OCI-LY3 (cell line): ENCODE data around the gene EPHB1.

Source experiments
- H2AFZ ChIP-seq: fragments of 200-600, 300-600 bp; shearing (Covaris generic); 2 replicates; pipeline ENCODE4 v1.6.0; 2014; ENCODE audit warnings: antibody characterized with exemption, low read depth, low read length
- H3K27ac ChIP-seq: fragments of 200-600, 300-600 bp; sonication (generic); 2 replicates; pipeline ENCODE4 v1.5.1; 2014; ENCODE audit warnings: mild to moderate bottlenecking, low read length, moderate library complexity, mixed read lengths
- H3K27me3 ChIP-seq: fragments of 200-600, 300-600 bp; sonication (generic); 2 replicates; pipeline ENCODE4 v1.6.1; 2014; ENCODE audit warnings: low read depth, low read length, mixed read lengths
- H3K36me3 ChIP-seq: fragments of 200-600, 300-600 bp; sonication (generic); replicated peaks from 2 replicates; pipeline ENCODE3; 2014; ENCODE audit warnings: low read depth, low read length, mixed read lengths
- H3K4me1 ChIP-seq: fragments of 300-600, 200-600 bp; sonication (generic); 2 replicates; pipeline ENCODE4 v1.6.1; 2014; ENCODE audit warnings: low read length, mixed read lengths
- H3K4me2 ChIP-seq: fragments of 200-600, 300-600 bp; sonication (generic); 2 replicates; pipeline ENCODE4 v1.6.1; 2014; ENCODE audit warnings: low read length, mixed read lengths
- H3K4me3 ChIP-seq: fragments of 300-600, 200-600 bp; sonication (generic); 2 replicates; pipeline ENCODE4 v1.5.1; 2014; ENCODE audit warnings: antibody characterized with exemption, mild to moderate bottlenecking, low read length, moderate library complexity
- H3K79me2 ChIP-seq: fragments of 300-600, 200-600 bp; shearing (Covaris generic); 2 replicates; pipeline ENCODE4 v1.6.1; 2014; ENCODE audit warnings: mild to moderate bottlenecking, low read length, mixed read lengths
- H3K9ac ChIP-seq: fragments of 300-600, 200-600 bp; shearing (Covaris generic); 2 replicates; pipeline ENCODE4 v1.6.0; 2014; ENCODE audit warnings: mild to moderate bottlenecking, low read length, moderate library complexity
- H3K9me3 ChIP-seq: fragments of 200-600, 300-600 bp; shearing (Covaris generic); 2 replicates; pipeline ENCODE4 v1.6.1; 2014; ENCODE audit warnings: low read length, mixed read lengths; ENCODE audit not compliant: insufficient read depth
- H4K20me1 ChIP-seq: fragments of 200-600, 300-600 bp; sonication (generic); 2 replicates; pipeline ENCODE4 v1.6.1; 2016; ENCODE audit warnings: low read length, mixed read lengths; ENCODE audit not compliant: insufficient read depth
- EZH2phosphoT487 ChIP-seq: fragments of 200-600 bp; shearing (Covaris generic); IDR thresholded peaks from 2 replicates; pipeline ENCODE4 v1.6.1; 2018; ENCODE audit warnings: antibody characterized with exemption, mixed run types, low read depth
- TF ChIP-seq, protein P1 (sequence below): fragments of 200-600, 300-600 bp; sonication (generic); IDR thresholded peaks from 2 replicates; pipeline ENCODE4 v1.5.1; 2014; ENCODE audit warnings: antibody characterized with exemption, low read length, low read depth

Gene EPHB1

DNA sequence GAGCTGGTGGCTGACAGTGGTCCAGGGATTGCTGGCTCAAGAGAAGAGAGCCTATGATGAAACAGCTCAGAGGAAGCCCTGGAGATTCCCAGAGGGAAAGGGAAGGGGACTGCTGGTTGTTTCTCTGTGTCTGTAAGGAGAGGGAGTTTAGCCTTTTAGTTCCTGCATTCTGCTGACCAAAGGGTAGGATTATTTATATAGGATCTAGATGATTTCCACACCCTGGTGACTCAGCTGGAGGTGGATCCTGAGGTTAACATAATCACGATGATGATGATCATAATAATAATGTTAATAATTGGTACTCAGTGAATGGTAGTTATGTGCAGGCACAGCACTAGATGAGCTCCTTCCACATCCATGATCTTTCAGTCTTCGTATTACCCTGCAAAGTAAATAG is 144.9 kb downstream of the EPHB1 start:
- H3K27ac ChIP-seq, result no peak overlapping the region
- H3K36me3 ChIP-seq, result peaks cover 81% of the 10 kb centered on the region
- H3K27me3 ChIP-seq, result no peaks in the 10 kb centered on the region
- TF ChIP-seq, protein P1, sequence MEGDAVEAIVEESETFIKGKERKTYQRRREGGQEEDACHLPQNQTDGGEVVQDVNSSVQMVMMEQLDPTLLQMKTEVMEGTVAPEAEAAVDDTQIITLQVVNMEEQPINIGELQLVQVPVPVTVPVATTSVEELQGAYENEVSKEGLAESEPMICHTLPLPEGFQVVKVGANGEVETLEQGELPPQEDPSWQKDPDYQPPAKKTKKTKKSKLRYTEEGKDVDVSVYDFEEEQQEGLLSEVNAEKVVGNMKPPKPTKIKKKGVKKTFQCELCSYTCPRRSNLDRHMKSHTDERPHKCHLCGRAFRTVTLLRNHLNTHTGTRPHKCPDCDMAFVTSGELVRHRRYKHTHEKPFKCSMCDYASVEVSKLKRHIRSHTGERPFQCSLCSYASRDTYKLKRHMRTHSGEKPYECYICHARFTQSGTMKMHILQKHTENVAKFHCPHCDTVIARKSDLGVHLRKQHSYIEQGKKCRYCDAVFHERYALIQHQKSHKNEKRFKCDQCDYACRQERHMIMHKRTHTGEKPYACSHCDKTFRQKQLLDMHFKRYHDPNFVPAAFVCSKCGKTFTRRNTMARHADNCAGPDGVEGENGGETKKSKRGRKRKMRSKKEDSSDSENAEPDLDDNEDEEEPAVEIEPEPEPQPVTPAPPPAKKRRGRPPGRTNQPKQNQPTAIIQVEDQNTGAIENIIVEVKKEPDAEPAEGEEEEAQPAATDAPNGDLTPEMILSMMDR, result no peak
- no peak for TF ChIP-seq EZH2phosphoT487
- no peak overlapping the region for H2AFZ ChIP-seq
- H3K9ac ChIP-seq, result no peak overlapping the region
- H3K4me1 ChIP-seq, result peaks cover 9% of the 10 kb centered on the region; the same call in 1 of the 2 replicates
- peaks cover 99% of the 10 kb centered on the region for H3K79me2 ChIP-seq
- H4K20me1 ChIP-seq, result peaks cover 98% of the 10 kb centered on the region
- H3K4me2 ChIP-seq, result no peak overlapping the region
- no peak overlapping the region for H3K4me3 ChIP-seq
- no peaks in the 10 kb centered on the region for H3K9me3 ChIP-seq

DNA sequence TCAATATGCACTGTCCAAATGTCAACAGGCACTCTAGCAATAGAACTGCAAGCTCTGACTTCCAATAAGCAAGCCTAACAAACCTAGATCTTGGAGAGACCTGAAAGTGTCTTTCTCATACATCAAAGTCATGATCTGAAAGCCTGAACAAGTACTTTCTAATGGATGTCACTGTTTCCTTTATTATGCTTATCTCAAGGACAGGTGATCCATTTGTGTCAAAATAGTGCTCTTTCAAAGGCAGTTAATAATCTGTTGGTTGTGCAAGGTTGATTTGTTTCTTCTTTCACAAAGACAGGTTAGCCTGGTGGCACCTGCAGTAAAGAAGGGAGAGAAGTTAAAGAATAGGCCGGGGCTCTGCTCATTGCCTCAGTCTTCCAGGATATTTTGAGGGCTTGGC is 146.8 kb downstream of the EPHB1 start:
- peaks cover 76% of the 10 kb centered on the region for H3K36me3 ChIP-seq
- no peak overlapping the region for H3K4me3 ChIP-seq
- H3K4me1 ChIP-seq, result no peaks in the 10 kb centered on the region
- no peaks in the 10 kb centered on the region for H3K27me3 ChIP-seq
- H4K20me1 ChIP-seq, result peaks cover 93% of the 10 kb centered on the region
- no peaks in the 10 kb centered on the region for H3K9me3 ChIP-seq
- H3K27ac ChIP-seq, result no peak overlapping the region
- no peak overlapping the region for H3K9ac ChIP-seq
- peaks cover 98% of the 10 kb centered on the region for H3K79me2 ChIP-seq
- TF ChIP-seq, protein P1, result no peak
- TF ChIP-seq EZH2phosphoT487, result no peak
- no peak overlapping the region for H3K4me2 ChIP-seq
- no peak overlapping the region for H2AFZ ChIP-seq

DNA sequence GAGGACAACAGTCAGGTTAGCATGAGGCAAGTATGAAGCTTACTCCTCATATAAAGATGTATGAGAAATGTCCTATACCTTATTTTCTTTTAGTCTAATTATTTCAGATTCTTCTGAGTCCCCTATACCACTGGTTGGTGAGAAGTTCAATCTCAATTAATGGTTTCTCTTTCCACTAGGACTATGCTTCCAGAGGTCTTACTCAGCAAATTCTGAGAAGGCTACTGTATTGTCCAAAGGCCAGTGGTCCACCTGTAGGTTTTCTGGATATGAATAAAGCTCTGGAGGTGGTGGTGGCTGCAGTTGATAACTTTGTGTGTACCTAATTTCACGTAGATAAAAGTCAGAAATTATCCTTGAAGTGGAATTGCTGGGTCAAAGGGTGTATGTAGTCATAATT is 149.4 kb downstream of the EPHB1 start:
- Histone ChIP-seq H4K20me1 (peaks cover 89% of the 10 kb centered on the region), H3K4me3 (no peak overlapping the region), H2AFZ (no peak overlapping the region), H3K79me2 (peaks cover 98% of the 10 kb centered on the region), H3K9me3 (no peaks in the 10 kb centered on the region), H3K4me1 (no peaks in the 10 kb centered on the region), H3K36me3 (peaks cover 74% of the 10 kb centered on the region), H3K9ac (no peak overlapping the region), H3K27ac (no peak overlapping the region), H3K4me2 (no peak overlapping the region), H3K27me3 (no peaks in the 10 kb centered on the region)
- TF ChIP-seq, protein P1, result no peak
- TF ChIP-seq EZH2phosphoT487, result no peak

DNA sequence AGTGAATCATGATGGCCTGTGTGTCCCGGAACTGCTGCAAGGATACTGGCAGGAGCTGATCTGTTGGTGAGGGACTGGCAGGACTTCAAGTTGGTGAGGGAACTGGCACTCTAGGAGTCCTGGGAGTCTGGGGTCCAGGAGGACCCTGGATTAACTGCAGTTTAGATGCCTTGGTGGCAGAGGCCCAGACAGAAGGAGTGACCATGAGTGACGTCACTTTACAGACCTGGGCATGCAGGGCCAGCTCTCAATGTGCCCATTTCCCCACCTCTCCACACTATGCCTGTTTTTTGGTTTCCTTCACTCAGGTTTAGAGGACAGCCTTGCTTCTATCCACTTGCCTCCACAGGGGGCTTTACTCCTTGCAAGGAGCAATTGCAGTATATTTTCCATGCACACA is 154.1 kb downstream of the EPHB1 start:
- H3K79me2 ChIP-seq, result peaks cover 97% of the 10 kb centered on the region
- no peaks in the 10 kb centered on the region for H3K9me3 ChIP-seq
- peaks cover 82% of the 10 kb centered on the region for H3K36me3 ChIP-seq
- H4K20me1 ChIP-seq, result peaks cover 87% of the 10 kb centered on the region
- no peak overlapping the region for H3K9ac ChIP-seq
- no peak overlapping the region for H3K27ac ChIP-seq
- no peak overlapping the region for H3K4me2 ChIP-seq
- H3K4me1 ChIP-seq, result peaks cover 15% of the 10 kb centered on the region
- H2AFZ ChIP-seq, result no peak overlapping the region
- TF ChIP-seq, protein P1, result no peak
- TF ChIP-seq EZH2phosphoT487, result no peak
- no peaks in the 10 kb centered on the region for H3K27me3 ChIP-seq
- no peak overlapping the region for H3K4me3 ChIP-seq
